ENCODE measurements around the gene PCYT2. TPM values are rescaled to one million over a fixed set of nuclear protein-coding genes. Genes with fewer than 3 reads are reported as not detected.

PCYT2 gene
- total and polyA plus RNA-seq, 9 of the 15 experiments (the other 6 are each of a cell fraction or from before 2014, with no cell fraction given), result 0.92 to 134 (median 82.5) TPM

GRCh38 chr17:81959362-81960129 lies 48.3 kb upstream of the PCYT2 start (continued):
- peak; percentile 87; the same call in 1 of the 2 replicates for TF ChIP-seq HMGXB4 (CRISPR knock-in tag; IDR thresholded peaks at IDR 0.05)
- TF ChIP-seq ZBTB9 (CRISPR knock-in tag; IDR thresholded peaks at IDR 0.05), result peak; percentile 59; the same call in 1 of the 2 replicates
- no peak for TF ChIP-seq CBX1 (IDR thresholded peaks at IDR 0.05; ENCODE audit: low read depth)
- no peak for TF ChIP-seq ZNF41 (CRISPR knock-in tag; conservative IDR thresholded peaks at IDR 0.05)
- no peak for TF ChIP-seq HSF4 (CRISPR knock-in tag; IDR thresholded peaks at IDR 0.05; ENCODE audit: borderline replicate concordance)
- no peak for TF ChIP-seq ZBTB40 (IDR thresholded peaks at IDR 0.05)
- TF ChIP-seq ZBTB40 (CRISPR knock-in tag; IDR thresholded peaks at IDR 0.05), result no peak
- TF ChIP-seq FUS (optimal IDR thresholded peaks at IDR 0.05; ENCODE audit: low read depth, low read length), result peak; percentile 22
- peak in 1 of 2 experiments; percentile 82; a peak in 1 of 4 replicates for TF ChIP-seq NONO (IDR thresholded peaks at IDR 0.05; ENCODE audit: low read depth in 2 of 2, low read length in 1 of 2)
- TF ChIP-seq ARID3A (IDR thresholded peaks at IDR 0.05; ENCODE audit: borderline replicate concordance, low read depth, low read length), result no peak
